Tongue (tissue), 3 donors: ENCODE data around the gene FLCN. TPM values are rescaled to one million over a fixed set of nuclear protein-coding genes. Genes with fewer than 3 reads are reported as not detected.
A peak's percentile ranks its signal among the peaks of the same experiment; 100 is the strongest.

Experiments
- DNase-seq: peaks from one replicate; pipeline ENCODE4 v3.0.0-alpha.2; 2015
- small RNA-seq: library from RNA; depleted of rRNA; stranded (forward); fragments of <200 nt; gene quantifications from one replicate; pipeline ENCODE3, GENCODE V24; 2014; ENCODE audit warnings: low replicate concordance
- total RNA-seq: library from RNA; depleted of rRNA; stranded (reverse); fragments of >200 nt; gene quantifications from one replicate; pipeline ENCODE4 v1.2.3, GENCODE V29; 2014

The FLCN gene
- total RNA-seq, 1 donor from 2014 or later, result 58.9 TPM

DNA sequence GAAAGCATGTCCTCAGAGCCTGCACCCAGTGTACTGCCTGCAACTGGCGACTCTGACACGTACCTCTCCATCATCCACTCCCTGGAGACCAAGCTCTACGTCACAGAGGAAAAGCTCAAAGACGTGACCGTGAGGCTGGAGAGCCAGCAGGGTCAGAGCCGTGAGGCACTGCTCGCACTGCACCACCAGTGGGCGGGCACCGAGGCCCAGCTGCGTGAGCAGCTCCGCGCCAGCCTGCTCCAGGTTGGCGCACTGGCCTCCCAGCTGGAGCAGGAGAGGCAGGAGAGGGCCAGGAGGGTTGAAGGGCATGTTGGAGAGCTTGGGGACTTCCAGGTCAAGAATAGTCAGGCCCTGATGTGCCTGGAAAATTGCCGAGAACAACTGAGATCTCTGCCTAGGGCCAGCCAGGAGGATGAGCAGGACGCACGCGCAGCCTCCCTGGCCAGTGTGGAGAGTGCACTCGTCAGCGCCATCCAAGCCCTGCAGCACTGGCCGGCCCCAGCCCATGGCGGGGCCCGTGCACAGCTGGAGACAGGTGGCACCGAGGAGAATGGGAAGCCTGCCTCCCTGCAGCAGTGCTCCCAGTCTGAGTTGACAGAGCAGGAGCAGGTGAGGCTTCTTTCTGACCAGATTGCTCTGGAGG, 71.2 kb downstream of the FLCN start:
- no peak for DNase-seq

DNA sequence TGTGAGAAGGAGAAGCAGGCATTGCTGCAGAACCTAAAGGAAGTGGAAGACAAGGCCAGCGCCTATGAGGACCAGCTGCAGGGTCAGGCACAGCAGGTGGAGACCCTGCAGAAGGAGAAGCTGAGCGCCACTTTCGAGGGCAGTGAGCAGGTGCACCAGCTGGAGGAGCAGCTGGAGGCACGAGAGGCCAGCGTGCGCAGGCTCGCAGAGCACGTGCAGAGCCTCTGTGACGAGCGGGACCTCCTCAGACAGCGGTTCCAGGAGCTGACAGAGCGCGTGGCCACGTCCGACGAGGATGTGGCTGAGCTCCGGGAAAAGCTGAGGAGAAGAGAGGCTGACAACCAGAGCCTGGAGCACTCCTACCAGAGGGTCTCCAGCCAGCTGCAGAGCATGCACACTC, 72.3 kb downstream of the FLCN start:
- DNase-seq, result peak; percentile 40

- no peak for DNase-seq
Measured at GRCh38 chr17:17164156-17164555, 72.8 kb downstream of the FLCN start.

Small RNA genes within 50 kb of the gene (small RNA-seq; reads per million reads assigned to genes)
- not detected for gene RNU6-767P

Other genes with a start within 250 kb of the FLCN start
- 214 TPM for gene MPRIP, start 194.7 kb downstream of the FLCN start, total RNA-seq
- 11.8 TPM for gene PLD6, start 30.8 kb downstream of the FLCN start, total RNA-seq
- 86.8 TPM for gene COPS3, start 44.1 kb upstream of the FLCN start, total RNA-seq
- 3.5 TPM for gene NT5M, start 66.2 kb upstream of the FLCN start, total RNA-seq
- 23.0 TPM for gene MED9, start 239.8 kb upstream of the FLCN start, total RNA-seq